ENCODE data around the gene BSN.

Gene BSN

DNA sequence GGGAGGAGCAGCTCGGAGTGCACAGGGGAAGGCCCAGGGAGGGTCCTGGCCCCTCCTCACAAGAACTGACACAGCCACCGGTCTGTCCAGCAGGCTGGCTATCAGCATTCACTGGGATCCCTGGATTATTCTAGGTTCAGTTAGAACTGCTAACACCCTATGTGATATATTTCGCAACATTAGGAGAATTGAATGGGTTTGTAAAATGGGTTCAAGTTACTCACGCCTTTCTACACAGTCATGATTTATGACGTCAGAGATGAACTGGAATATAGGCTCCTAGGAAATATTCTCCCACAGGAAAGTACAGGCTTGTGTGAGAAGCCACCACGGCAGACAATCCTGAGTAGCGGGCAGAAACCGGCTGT is 969 bp upstream of the BSN start:
- Histone ChIP-seq H3K27ac (ENCODE audit: low read length) (peak overlapping the region; percentile 75; the same call in 1 of the 2 replicates), H3K4me1 (ENCODE audit: insufficient read depth, low read length) (peaks cover 24% of the 10 kb centered on the region), H3K27me3 (ENCODE audit: insufficient read depth, low read length, poor library complexity) (no peaks in the 10 kb centered on the region), H3K36me3 (ENCODE audit: insufficient read depth, low read length) (no peaks in the 10 kb centered on the region), H3K79me2 (ENCODE audit: insufficient read depth, low read length) (0 out of 2 replicates have a peak, but pooled peaks cover 2% of the 10 kb centered on the region), H2AFZ (ENCODE audit: low read depth, low read length) (peak overlapping the region; percentile 91; the same call in 1 of the 2 replicates), H3K4me2 (ENCODE audit: insufficient read depth, low read length) (peak overlapping the region; percentile 76), H3K4me3 (ENCODE audit: low read depth in 1 of 2, low read length in 2 of 2) (peak overlapping the region; percentile 34 to 62; a peak in 3 of 4 replicates), H3K9ac (ENCODE audit: low read depth, low read length) (peak overlapping the region; percentile 62), H4K20me1 (ENCODE audit: insufficient read depth, low read length) (0 out of 2 replicates have a peak, but pooled peaks cover 5% of the 10 kb centered on the region), H3K9me3 (ENCODE audit: insufficient read depth, low read length, severe bottlenecking) (no peaks in the 10 kb centered on the region)
- ATAC-seq (ENCODE audit: insufficient read depth, low read depth): no peak
- DNase-seq: no peak
- TF ChIP-seq, protein P1, sequence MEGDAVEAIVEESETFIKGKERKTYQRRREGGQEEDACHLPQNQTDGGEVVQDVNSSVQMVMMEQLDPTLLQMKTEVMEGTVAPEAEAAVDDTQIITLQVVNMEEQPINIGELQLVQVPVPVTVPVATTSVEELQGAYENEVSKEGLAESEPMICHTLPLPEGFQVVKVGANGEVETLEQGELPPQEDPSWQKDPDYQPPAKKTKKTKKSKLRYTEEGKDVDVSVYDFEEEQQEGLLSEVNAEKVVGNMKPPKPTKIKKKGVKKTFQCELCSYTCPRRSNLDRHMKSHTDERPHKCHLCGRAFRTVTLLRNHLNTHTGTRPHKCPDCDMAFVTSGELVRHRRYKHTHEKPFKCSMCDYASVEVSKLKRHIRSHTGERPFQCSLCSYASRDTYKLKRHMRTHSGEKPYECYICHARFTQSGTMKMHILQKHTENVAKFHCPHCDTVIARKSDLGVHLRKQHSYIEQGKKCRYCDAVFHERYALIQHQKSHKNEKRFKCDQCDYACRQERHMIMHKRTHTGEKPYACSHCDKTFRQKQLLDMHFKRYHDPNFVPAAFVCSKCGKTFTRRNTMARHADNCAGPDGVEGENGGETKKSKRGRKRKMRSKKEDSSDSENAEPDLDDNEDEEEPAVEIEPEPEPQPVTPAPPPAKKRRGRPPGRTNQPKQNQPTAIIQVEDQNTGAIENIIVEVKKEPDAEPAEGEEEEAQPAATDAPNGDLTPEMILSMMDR (IDR thresholded peaks at IDR 0.05; ENCODE audit: borderline replicate concordance, extremely low read depth, low read length, poor library complexity, severe bottlenecking): no peak
- TF ChIP-seq EZH2 (IDR thresholded peaks at IDR 0.05; ENCODE audit: borderline replicate concordance, low read depth, low read length, severe bottlenecking): no peak

DNA sequence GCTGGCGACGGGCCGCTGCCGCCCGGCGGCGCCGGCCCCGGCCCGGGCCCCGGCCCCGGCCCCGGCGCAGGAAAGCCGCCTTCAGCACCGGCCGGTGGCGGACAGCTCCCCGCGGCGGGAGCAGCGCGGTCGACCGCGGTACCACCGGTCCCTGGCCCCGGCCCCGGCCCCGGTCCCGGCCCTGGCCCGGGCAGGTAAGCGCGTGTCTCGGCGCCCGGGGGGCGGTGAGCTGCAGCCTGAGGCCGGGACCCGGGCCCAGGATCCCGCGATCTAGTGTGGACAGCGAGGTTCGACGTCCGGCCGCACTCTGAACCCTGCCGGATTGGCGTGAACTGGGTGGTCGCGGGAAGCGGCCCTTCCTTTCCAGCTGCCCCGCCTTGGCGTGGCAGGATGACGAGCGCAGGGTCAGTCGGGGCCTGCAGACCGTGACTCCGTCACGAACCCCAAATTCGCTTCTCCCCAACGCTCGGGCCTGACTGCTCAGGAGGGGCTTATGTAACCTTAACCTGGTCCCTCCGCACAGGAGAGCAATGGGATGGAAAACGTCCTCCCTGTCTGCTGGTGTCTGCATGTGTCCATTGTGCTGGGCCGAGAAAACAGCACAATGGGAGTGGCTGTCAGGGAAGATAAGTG is 472 bp downstream of the BSN start:
- no peak for TF ChIP-seq EZH2 (IDR thresholded peaks at IDR 0.05; ENCODE audit: borderline replicate concordance, low read depth, low read length, severe bottlenecking)
- TF ChIP-seq, protein P1 (IDR thresholded peaks at IDR 0.05; ENCODE audit: borderline replicate concordance, extremely low read depth, low read length, poor library complexity, severe bottlenecking): no peak
- Histone ChIP-seq H3K79me2 (ENCODE audit: insufficient read depth, low read length) (0 out of 2 replicates have a peak, but pooled peaks cover 2% of the 10 kb centered on the region), H2AFZ (ENCODE audit: low read depth, low read length) (no peak overlapping the region; the same call in 1 of the 2 replicates), H3K27me3 (ENCODE audit: insufficient read depth, low read length, poor library complexity) (no peaks in the 10 kb centered on the region), H3K9ac (ENCODE audit: low read depth, low read length) (peak overlapping the region; percentile 38; the same call in 1 of the 2 replicates), H3K9me3 (ENCODE audit: insufficient read depth, low read length, severe bottlenecking) (no peaks in the 10 kb centered on the region), H3K4me1 (ENCODE audit: insufficient read depth, low read length) (peaks cover 30% of the 10 kb centered on the region), H3K4me2 (ENCODE audit: insufficient read depth, low read length) (peak overlapping the region; percentile 76), H3K27ac (ENCODE audit: low read length) (no peak overlapping the region), H4K20me1 (ENCODE audit: insufficient read depth, low read length) (0 out of 2 replicates have a peak, but pooled peaks cover 5% of the 10 kb centered on the region), H3K36me3 (ENCODE audit: insufficient read depth, low read length) (no peaks in the 10 kb centered on the region), H3K4me3 (ENCODE audit: low read depth in 1 of 2, low read length in 2 of 2) (peak overlapping the region; percentile 15 to 62; a peak in 3 of 4 replicates)
- no peak for DNase-seq
- peak; percentile 64 for ATAC-seq (ENCODE audit: insufficient read depth, low read depth)

DNA sequence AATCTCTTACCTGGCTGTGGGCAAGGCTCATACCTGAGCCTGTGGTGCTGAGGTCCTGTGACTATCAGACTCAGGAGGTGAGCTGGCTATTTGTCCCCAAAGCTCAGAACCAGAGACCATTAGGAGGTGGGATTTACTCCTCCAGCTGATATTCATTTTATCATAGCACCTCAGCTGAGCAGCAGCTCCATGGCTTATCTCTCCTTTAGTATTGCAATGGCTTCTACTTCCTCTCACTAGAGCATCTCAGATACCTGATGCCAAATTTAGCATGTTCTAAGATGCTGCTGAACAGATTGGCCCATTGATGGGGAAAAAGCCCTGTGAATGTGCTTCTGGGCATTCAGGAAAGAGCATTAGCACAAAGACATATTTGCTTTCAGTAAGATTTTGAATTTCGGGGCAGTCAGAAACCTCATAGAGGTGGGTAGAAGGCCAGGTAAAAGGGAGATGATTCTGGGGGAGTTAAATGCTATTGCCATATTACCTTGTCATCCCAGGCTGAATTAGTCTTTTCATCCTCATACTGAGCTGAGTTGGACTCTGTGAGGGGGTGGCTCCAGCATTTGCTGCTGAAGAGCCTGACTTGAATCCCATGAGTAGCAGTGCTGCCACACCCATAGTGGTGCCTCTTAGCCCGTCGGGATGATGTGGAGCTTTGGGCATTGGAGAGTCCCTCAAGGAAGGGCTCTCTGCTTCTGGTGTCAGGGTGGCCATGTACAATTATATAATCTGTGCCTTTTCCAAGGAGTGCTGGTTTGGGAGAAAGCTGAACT is 2.4 kb downstream of the BSN start:
- H2AFZ ChIP-seq (ENCODE audit: low read depth, low read length): no peak overlapping the region
- H4K20me1 ChIP-seq (ENCODE audit: insufficient read depth, low read length): 0 out of 2 replicates have a peak, but pooled peaks cover 5% of the 10 kb centered on the region
- no peak overlapping the region for H3K4me3 ChIP-seq (ENCODE audit: low read depth in 1 of 2, low read length in 2 of 2)
- H3K4me1 ChIP-seq (ENCODE audit: insufficient read depth, low read length): peaks cover 30% of the 10 kb centered on the region
- H3K79me2 ChIP-seq (ENCODE audit: insufficient read depth, low read length): 0 out of 2 replicates have a peak, but pooled peaks cover 2% of the 10 kb centered on the region
- no peak for DNase-seq
- no peak overlapping the region for H3K9ac ChIP-seq (ENCODE audit: low read depth, low read length)
- TF ChIP-seq, protein P1 (IDR thresholded peaks at IDR 0.05; ENCODE audit: borderline replicate concordance, extremely low read depth, low read length, poor library complexity, severe bottlenecking): no peak
- no peak for TF ChIP-seq EZH2 (IDR thresholded peaks at IDR 0.05; ENCODE audit: borderline replicate concordance, low read depth, low read length, severe bottlenecking)
- H3K27ac ChIP-seq (ENCODE audit: low read length): no peak overlapping the region
- H3K4me2 ChIP-seq (ENCODE audit: insufficient read depth, low read length): no peak overlapping the region
- H3K9me3 ChIP-seq (ENCODE audit: insufficient read depth, low read length, severe bottlenecking): no peaks in the 10 kb centered on the region
- no peaks in the 10 kb centered on the region for H3K36me3 ChIP-seq (ENCODE audit: insufficient read depth, low read length)
- H3K27me3 ChIP-seq (ENCODE audit: insufficient read depth, low read length, poor library complexity): no peaks in the 10 kb centered on the region
- no peak for ATAC-seq (ENCODE audit: insufficient read depth, low read depth)

All from DND-41 (cell line).